GM21526 (cell line): Measurements from ENCODE around the gene AGPAT2.
"Not testable (repeated sequence)": the region's sequence is repeated elsewhere in the genome, so short reads cannot be mapped to it uniquely, and the experiment has no call there.

Source experiments
- ATAC-seq: cut with Tn5 transposase; IDR thresholded peaks from one replicate; pipeline ENCODE4 v1.9.1; 2021; ENCODE audit warnings: moderate library complexity; ENCODE audit not compliant: unreplicated experiment, low FRiP score

The AGPAT2 gene

GRCh38 chr9:136720898-136721338, 33.7 kb upstream of the AGPAT2 start:
- no peak for ATAC-seq

- no peak for ATAC-seq
Observed at GRCh38 chr9:136720251-136720897, 33.1 kb upstream of the AGPAT2 start.

- ATAC-seq = no peak
Observed at GRCh38 chr9:136719195-136719880, 32.1 kb upstream of the AGPAT2 start.

- ATAC-seq = no peak
Observed at GRCh38 chr9:136718345-136719194, 31.3 kb upstream of the AGPAT2 start.

GRCh38 chr9:136717399-136717798, 30.1 kb upstream of the AGPAT2 start:
- no peak for ATAC-seq

- no peak for ATAC-seq
Observed at GRCh38 chr9:136714893-136715274, 27.6 kb upstream of the AGPAT2 start.

GRCh38 chr9:136714096-136714892, 27.0 kb upstream of the AGPAT2 start:
- ATAC-seq = no peak

- no peak for ATAC-seq
Observed at GRCh38 chr9:136713550-136713949, 26.3 kb upstream of the AGPAT2 start.

- ATAC-seq = no peak
Observed at GRCh38 chr9:136712690-136713544, 25.7 kb upstream of the AGPAT2 start.

GRCh38 chr9:136711751-136712689, 24.8 kb upstream of the AGPAT2 start, which contains the start of gene DIPK1B:
Gene DIPK1B, plus strand, starts transcription at chr9:136712572. Its CDS starts 94 bp downstream, at chr9:136712666.
- no peak for ATAC-seq

GRCh38 chr9:136711219-136711648, 24.0 kb upstream of the AGPAT2 start:
- ATAC-seq = not testable (repeated sequence)

- no peak for ATAC-seq
Observed at GRCh38 chr9:136710543-136710942, 23.3 kb upstream of the AGPAT2 start.

GRCh38 chr9:136709454-136710109, 22.3 kb upstream of the AGPAT2 start:
- ATAC-seq = no peak

- ATAC-seq = no peak
Observed at GRCh38 chr9:136707849-136708517, 20.7 kb upstream of the AGPAT2 start.

- no peak for ATAC-seq
Observed at GRCh38 chr9:136707011-136707410, 19.8 kb upstream of the AGPAT2 start.

- ATAC-seq = no peak
Observed at GRCh38 chr9:136705564-136705963, 18.3 kb upstream of the AGPAT2 start.

GRCh38 chr9:136704741-136705140, 17.5 kb upstream of the AGPAT2 start:
- ATAC-seq = not testable (repeated sequence)
